ENCODE data around the gene HEG1.

DNA sequence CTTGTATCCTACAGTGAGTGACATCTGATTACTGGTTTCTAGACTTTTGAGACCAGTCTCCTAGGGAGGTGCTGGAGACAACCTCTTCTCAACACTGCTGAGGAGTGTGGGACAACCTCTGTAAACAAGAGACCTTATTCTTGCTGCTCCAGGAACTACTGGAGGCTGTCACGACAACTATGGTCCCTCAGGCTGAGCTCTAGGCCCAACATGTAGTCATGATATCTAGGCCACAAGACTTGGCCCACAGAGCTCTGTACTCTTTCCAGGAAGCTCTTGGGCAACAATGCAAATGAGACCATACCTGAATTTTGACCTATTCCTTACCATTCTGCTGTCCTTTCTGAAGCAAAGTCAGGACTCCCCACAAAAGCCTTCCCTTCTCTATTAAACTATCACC is 24.3 kb upstream of the HEG1 start:
- no peak for TF ChIP-seq POLR2A (IDR thresholded peaks at IDR 0.05)
- no peak for TF ChIP-seq CTCF (IDR thresholded peaks at IDR 0.05)
